ENCODE data around the gene C10orf71. TPM values are rescaled to one million over a fixed set of nuclear protein-coding genes. Genes with fewer than 3 reads are reported as not detected.

Gene C10orf71
- total and polyA plus RNA-seq, 2 of the 8 experiments (the other 6 are each of a cell fraction or from before 2014, with no cell fraction given): not detected

DNA sequence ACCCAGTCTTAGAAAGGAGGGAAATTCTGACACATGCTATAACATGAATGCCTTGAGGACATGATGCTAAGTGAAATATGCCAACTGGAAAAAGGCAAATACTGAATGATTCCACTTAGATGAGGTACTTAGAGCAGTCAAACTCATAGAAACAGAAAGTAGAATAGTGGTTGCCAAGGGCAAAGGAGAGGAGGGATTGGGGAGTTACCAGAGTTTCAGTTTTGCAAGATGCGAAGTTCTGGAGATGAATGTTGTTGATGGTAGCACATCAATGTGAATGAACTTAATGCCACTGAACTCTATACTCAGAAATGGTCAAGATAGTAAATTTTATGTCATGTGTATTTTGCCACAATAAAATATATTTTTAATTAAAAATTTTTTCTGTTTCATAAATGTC is 58.0 kb downstream of the C10orf71 start:
- no peaks in the 10 kb centered on the region for H3K36me3 ChIP-seq (ENCODE audit: control insufficient read depth in 2 of 4, insufficient read depth in 4 of 4, low read length in 3 of 4)
- no peak overlapping the region for H2BK120ac ChIP-seq (replicated peaks; ENCODE audit: low read depth, low read length)
- H3K9me3 ChIP-seq (ENCODE audit: insufficient read depth in 2 of 2, low read depth in 1 of 2, low read length in 1 of 2): no peaks in the 10 kb centered on the region
- H4K91ac ChIP-seq (replicated peaks; ENCODE audit: insufficient read length, low read length): no peak overlapping the region
- no peak overlapping the region for H4K5ac ChIP-seq (ENCODE audit: insufficient read length, low read depth, low read length)
- no peak overlapping the region for H2BK20ac ChIP-seq (ENCODE audit: low read length)
- FAIRE-seq (no peak), DNase-seq (ENCODE audit: low read depth in 1 of 2, low spot score in 2 of 2) (no peak)
- H3K79me1 ChIP-seq (ENCODE audit: low read depth, low read length): no peaks in the 10 kb centered on the region
- H3K4ac ChIP-seq (replicated peaks; ENCODE audit: insufficient read length, low read depth, low read length): no peak overlapping the region
- no peak overlapping the region for H3K23ac ChIP-seq (ENCODE audit: insufficient read length)
- no peak overlapping the region for H2AFZ ChIP-seq (ENCODE audit: low read length)
- no peaks in the 10 kb centered on the region for H3K23me2 ChIP-seq (ENCODE audit: low read depth, low read length)
- no peaks in the 10 kb centered on the region for H4K20me1 ChIP-seq (replicated peaks in 1 of 2; ENCODE audit: control insufficient read depth in 1 of 2, insufficient read depth in 2 of 2, low read length in 2 of 2)
- 81% methylated on average over 1 of the region's 1 CpG; no CpG with 5 or more reads in 1 of the 2 experiments for WGBS, 2 experiments (ENCODE audit: extremely low coverage in 1 of 2, insufficient coverage in 1 of 2, insufficient read length in 1 of 2, insufficient replicate concordance in 2 of 2, low coverage in 1 of 2, low lambda C conversion rate in 2 of 2, missing lambda C conversion rate in 1 of 2)
- H3K14ac ChIP-seq (ENCODE audit: insufficient read length): no peak overlapping the region
- no peak overlapping the region for H2BK5ac ChIP-seq (ENCODE audit: low read depth, low read length)
- H3K18ac ChIP-seq (ENCODE audit: extremely low read depth, low read length): no peak overlapping the region
- no peak overlapping the region for H2BK12ac ChIP-seq (ENCODE audit: low read depth, low read length)
- H3K56ac ChIP-seq (replicated peaks; ENCODE audit: insufficient read length, low read depth, low read length): no peak overlapping the region
- no peak overlapping the region for H3K4me2 ChIP-seq (ENCODE audit: insufficient read depth in 1 of 2, low read depth in 2 of 2, low read length in 2 of 2)
- H3K27me3 ChIP-seq (replicated peaks in 1 of 4; ENCODE audit: control insufficient read depth in 3 of 4, extremely low read depth in 1 of 4, insufficient read depth in 3 of 4, low read length in 3 of 4): no peaks in the 10 kb centered on the region
- no peak for TF ChIP-seq TAF7 (optimal IDR thresholded peaks at IDR 0.05; ENCODE audit: borderline replicate concordance, low read depth, low read length)
- no peak for TF ChIP-seq CTBP2 (IDR thresholded peaks at IDR 0.05; ENCODE audit: borderline replicate concordance, insufficient read depth, insufficient read length, low read length)
- TF ChIP-seq SP1 (IDR thresholded peaks at IDR 0.05; ENCODE audit: low read depth, low read length): no peak
- TF ChIP-seq POLR2AphosphoS5 (IDR thresholded peaks at IDR 0.05; ENCODE audit: low read depth, low read length): no peak
- TF ChIP-seq, protein P1, sequence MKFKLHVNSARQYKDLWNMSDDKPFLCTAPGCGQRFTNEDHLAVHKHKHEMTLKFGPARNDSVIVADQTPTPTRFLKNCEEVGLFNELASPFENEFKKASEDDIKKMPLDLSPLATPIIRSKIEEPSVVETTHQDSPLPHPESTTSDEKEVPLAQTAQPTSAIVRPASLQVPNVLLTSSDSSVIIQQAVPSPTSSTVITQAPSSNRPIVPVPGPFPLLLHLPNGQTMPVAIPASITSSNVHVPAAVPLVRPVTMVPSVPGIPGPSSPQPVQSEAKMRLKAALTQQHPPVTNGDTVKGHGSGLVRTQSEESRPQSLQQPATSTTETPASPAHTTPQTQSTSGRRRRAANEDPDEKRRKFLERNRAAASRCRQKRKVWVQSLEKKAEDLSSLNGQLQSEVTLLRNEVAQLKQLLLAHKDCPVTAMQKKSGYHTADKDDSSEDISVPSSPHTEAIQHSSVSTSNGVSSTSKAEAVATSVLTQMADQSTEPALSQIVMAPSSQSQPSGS (IDR thresholded peaks at IDR 0.05; ENCODE audit: low read length): no peak
- no peak overlapping the region for H3K4me3 ChIP-seq (ENCODE audit: extremely low read depth in 1 of 4, insufficient read depth in 2 of 4, low read depth in 3 of 4, low read length in 4 of 4)
- CTCF ChIA-PET (ENCODE audit: partially characterized antibody): interaction anchor here (0.6 kb wide), 1 partner anchor 25 kb away, joined by 4 read pairs; no protein-coding TSS in a partner anchor
- H3K9ac ChIP-seq (replicated peaks in 1 of 4; ENCODE audit: extremely low read depth in 1 of 4, low read depth in 3 of 4, low read length in 3 of 4): no peak overlapping the region
- POLR2A ChIA-PET (ENCODE audit: partially characterized antibody): no interaction called here
- no peak overlapping the region for H2BK15ac ChIP-seq (ENCODE audit: low read length)
- H3K4me1 ChIP-seq (replicated peaks in 1 of 4; ENCODE audit: control insufficient read depth in 3 of 4, insufficient read depth in 4 of 4, low read length in 3 of 4): peaks cover 0 to 10% (median 7%) of the 10 kb centered on the region in 4 experiments; a peak in 5 of 7 replicates
- no peak overlapping the region for H2AK5ac ChIP-seq (ENCODE audit: low read depth, low read length)
- no peaks in the 10 kb centered on the region for H3K79me2 ChIP-seq (ENCODE audit: control insufficient read depth in 1 of 2, insufficient read depth in 2 of 2, low read length in 2 of 2)
- no peak overlapping the region for H3K27ac ChIP-seq (ENCODE audit: low read depth, low read length)
- no peak overlapping the region for H4K8ac ChIP-seq (ENCODE audit: extremely low read depth, insufficient read depth, low read length)
